ENCODE results near the gene DSCAML1. TPM values are rescaled to one million over a fixed set of nuclear protein-coding genes. Genes with fewer than 3 reads are reported as not detected.

The DSCAML1 gene
- total and polyA plus RNA-seq, 2 donors, result 1.4 to 2.0 TPM

DNA sequence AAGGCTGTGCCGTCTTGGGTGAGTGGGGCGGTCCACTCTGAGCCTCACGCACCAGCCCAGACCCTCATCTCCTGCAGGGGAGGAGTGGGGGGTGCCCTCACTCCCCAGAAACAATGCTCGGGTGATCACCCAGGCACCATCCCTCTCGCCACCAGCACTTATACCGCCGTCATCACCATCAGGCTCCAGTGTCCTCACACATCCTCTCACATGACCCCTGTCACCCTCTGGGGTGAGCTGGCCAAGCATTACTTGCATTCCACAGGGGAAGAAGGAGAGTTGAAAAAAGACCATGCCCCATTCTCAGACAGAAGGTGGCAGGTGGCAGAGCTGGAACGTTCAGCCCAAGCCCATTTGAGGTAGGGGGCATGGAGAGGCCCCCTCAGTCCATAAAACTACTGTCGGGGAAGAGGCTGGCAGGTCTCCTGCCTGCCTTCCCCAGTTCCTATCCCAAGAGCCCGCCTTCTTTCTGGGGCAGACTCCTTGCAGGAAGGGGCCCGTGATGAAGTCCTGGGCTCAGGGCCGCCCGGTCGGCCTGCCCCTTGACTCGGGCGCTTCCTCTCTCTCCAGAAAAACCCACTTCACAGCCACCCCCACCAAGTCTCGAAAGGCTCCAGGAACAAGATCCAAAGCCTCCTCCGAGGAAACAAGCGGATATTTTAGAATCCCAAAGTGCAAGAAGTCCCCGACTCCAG lies 153.3 kb downstream of the DSCAML1 start:
- Histone ChIP-seq H3K4me3 (ENCODE audit: low read depth, low read length) (no peak overlapping the region), H3K27ac (ENCODE audit: low read depth) (no peak overlapping the region), H3K36me3 (ENCODE audit: insufficient read depth) (no peaks in the 10 kb centered on the region), H3K4me1 (ENCODE audit: insufficient read depth) (no peaks in the 10 kb centered on the region)
- DNase-seq (ENCODE audit: extremely low spot score), result no peak
- 73% methylated on average over 20 of the region's 20 CpGs for WGBS

DNA sequence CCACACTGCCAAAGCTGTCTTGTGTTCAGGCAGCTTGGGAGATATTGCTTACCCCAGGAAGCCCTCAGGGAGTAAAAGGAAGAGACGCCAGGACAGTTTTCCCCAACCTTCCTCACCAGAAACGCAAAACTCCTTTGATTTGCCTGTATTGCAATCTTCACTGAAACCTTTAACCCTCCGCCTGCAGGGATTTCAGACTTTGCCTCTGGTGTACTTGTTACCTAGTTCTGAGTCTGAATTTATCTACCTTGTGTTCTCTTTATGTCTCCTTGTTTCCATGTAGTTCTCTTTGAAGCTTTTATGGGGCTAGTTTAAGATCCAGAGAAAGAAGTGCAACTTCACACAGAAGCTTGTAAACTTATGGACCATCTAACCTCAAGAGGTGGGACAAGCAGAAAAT lies 154.2 kb downstream of the DSCAML1 start:
- no peak for DNase-seq (ENCODE audit: extremely low spot score)
- Histone ChIP-seq H3K27ac (ENCODE audit: low read depth) (no peak overlapping the region), H3K4me1 (ENCODE audit: insufficient read depth) (no peaks in the 10 kb centered on the region), H3K4me3 (ENCODE audit: low read depth, low read length) (no peak overlapping the region), H3K36me3 (ENCODE audit: insufficient read depth) (no peaks in the 10 kb centered on the region)
- WGBS, result 77% methylated on average over 3 of the region's 3 CpGs

DNA sequence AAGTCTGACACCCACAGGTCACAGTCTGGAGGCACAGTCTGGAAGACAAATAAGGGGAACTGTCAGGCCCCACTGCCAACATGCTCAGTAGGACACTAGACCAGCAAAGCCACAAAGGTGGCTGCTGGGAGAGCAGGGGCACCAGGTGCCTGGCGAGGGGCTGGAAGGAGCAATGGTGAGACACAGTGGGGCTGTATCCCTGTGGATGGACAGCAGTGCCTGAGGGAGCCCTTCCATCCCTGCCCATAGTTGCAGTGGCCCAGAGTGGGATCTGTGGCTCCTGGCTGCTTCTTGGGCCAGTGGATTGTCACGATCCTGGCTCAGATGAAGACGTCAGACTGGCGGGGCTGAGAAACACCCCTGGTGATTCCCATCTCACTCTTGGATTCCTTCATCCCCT lies 154.6 kb downstream of the DSCAML1 start:
- Histone ChIP-seq H3K36me3 (ENCODE audit: insufficient read depth) (no peaks in the 10 kb centered on the region), H3K27ac (ENCODE audit: low read depth) (no peak overlapping the region), H3K4me3 (ENCODE audit: low read depth, low read length) (no peak overlapping the region), H3K4me1 (ENCODE audit: insufficient read depth) (no peaks in the 10 kb centered on the region)
- no peak for DNase-seq (ENCODE audit: extremely low spot score)
- 87% methylated on average over 4 of the region's 4 CpGs for WGBS

DNA sequence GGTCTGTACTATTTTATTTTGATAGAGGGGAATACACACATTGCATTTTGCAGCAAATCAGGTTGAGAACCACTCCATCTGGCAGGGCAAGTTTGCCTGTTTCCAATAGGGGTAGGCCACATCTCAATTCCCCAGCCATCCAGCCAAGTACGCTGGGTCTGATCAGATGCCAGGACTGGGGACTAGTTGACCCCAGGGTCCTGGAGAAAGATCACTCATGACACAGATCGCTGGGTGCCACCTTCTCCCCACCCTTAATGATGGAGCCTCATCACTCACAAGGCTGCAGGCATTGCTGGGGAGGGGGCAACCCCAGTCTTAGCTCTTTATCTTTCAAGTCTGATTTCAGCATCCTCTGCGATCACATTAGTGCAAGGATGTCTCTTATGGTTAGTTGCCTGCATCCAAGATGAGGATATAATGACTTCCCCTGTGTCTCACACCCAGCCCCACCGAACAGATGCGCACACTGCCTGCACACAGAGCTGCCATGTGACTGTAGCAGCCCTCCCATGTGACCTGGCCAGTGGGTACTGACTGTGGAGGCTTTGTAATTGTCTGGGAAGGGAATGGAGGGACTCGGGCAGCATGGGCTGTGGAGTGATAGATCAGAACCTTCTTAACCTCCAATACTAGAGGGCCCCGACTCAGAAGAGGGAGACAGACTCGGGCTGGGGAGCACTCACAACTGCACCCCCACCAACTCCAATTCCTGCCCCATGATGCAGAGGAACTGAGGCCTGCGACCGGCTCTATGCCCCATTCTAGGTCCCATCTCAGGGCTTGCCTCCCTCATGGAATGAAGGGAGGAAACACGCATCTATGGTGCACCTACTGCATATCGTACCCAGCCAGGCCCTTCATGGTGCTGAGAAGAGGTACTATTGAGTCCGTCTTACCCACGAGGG lies 155.8 kb downstream of the DSCAML1 start:
- no peaks in the 10 kb centered on the region for H3K36me3 ChIP-seq (ENCODE audit: insufficient read depth)
- no peaks in the 10 kb centered on the region for H3K4me1 ChIP-seq (ENCODE audit: insufficient read depth)
- 91% methylated on average over 14 of the region's 14 CpGs for WGBS
- H3K27ac ChIP-seq (ENCODE audit: low read depth), result no peak overlapping the region
- DNase-seq (ENCODE audit: extremely low spot score), result no peak
- H3K4me3 ChIP-seq (ENCODE audit: low read depth, low read length), result no peak overlapping the region

DNA sequence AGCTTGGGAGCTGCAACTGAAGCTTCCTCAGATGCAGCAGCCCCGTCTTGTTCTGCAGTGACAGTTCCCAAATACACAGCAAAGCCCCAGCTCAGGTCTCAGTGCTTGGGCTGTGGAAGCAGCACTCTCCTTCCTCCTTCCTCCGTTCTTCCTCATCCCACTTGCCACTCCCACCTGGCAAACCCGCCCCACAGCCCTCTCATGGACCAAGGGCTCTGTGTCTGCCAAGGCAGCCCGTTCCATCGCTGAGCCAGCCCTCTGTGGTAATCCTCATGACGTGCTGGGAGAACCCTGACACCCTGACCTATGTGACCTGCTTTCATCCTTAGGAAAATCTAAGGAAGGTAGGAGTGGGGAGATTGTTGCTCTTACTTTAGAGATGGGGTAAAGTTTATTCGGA lies 157.0 kb downstream of the DSCAML1 start:
- no peak overlapping the region for H3K27ac ChIP-seq (ENCODE audit: low read depth)
- H3K36me3 ChIP-seq (ENCODE audit: insufficient read depth), result no peaks in the 10 kb centered on the region
- no peak overlapping the region for H3K4me3 ChIP-seq (ENCODE audit: low read depth, low read length)
- no peaks in the 10 kb centered on the region for H3K4me1 ChIP-seq (ENCODE audit: insufficient read depth)
- DNase-seq (ENCODE audit: extremely low spot score), result no peak
- whole genome bisulfite sequencing, result 74% methylated on average over 7 of the region's 7 CpGs

DNA sequence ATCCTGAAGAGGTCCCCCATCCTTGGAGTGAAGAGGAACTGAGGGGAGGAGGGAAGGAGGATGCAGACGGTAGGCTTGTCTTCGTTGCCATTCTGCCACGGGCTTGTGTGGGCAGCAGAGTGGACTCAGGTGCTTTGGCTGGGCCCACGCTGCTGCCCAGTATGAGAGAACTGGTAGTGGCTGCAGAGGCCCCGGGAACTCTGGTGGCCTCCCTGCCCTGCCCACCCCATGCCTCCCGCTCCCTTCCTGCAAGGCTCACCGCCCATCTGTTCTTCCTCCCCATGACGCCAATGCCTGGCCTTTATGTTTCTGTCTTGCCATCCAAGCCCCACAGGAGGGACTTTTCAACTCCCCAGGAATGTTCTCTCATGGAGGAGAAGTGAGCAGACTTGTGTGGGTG lies 157.4 kb downstream of the DSCAML1 start:
- no peak overlapping the region for H3K4me3 ChIP-seq (ENCODE audit: low read depth, low read length)
- 89% methylated on average over 8 of the region's 8 CpGs for WGBS
- no peaks in the 10 kb centered on the region for H3K36me3 ChIP-seq (ENCODE audit: insufficient read depth)
- DNase-seq (ENCODE audit: extremely low spot score), result no peak
- H3K27ac ChIP-seq (ENCODE audit: low read depth), result no peak overlapping the region
- H3K4me1 ChIP-seq (ENCODE audit: insufficient read depth), result no peaks in the 10 kb centered on the region

DNA sequence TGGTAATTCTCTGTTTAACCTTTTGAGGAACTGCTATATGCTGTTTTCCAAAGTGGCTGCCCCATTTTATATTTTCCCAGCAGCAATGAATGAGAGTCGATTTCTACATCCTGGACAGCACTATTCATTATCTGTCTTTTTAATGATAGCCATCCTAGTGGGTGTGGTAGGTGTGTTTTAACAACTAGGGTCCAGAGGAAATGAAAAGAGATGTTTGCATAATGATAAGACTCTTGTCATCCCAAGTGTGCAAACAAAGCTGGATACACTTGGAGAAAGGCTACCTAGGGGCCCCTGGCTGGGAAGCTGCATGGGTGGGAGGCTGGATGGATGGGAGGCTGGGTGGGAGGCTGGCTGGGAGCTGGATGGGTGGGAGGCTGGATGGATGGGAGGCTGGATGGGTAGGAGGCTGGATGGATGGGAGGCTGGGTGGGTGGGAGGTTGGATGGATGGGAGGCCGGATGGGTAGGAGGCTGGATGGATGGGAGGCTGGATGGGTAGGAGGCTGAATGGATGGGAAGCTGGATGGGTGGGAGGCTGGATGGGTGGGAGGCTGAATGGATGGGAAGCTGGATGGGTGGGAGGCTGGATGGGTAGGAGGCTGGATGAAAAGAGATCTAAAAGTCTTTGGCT lies 158.0 kb downstream of the DSCAML1 start:
- no peak overlapping the region for H3K27ac ChIP-seq (ENCODE audit: low read depth)
- no peaks in the 10 kb centered on the region for H3K4me1 ChIP-seq (ENCODE audit: insufficient read depth)
- no peaks in the 10 kb centered on the region for H3K36me3 ChIP-seq (ENCODE audit: insufficient read depth)
- WGBS, result 88% methylated on average over 2 of the region's 2 CpGs
- no peak overlapping the region for H3K4me3 ChIP-seq (ENCODE audit: low read depth, low read length)
- DNase-seq (ENCODE audit: extremely low spot score), result no peak

DNA sequence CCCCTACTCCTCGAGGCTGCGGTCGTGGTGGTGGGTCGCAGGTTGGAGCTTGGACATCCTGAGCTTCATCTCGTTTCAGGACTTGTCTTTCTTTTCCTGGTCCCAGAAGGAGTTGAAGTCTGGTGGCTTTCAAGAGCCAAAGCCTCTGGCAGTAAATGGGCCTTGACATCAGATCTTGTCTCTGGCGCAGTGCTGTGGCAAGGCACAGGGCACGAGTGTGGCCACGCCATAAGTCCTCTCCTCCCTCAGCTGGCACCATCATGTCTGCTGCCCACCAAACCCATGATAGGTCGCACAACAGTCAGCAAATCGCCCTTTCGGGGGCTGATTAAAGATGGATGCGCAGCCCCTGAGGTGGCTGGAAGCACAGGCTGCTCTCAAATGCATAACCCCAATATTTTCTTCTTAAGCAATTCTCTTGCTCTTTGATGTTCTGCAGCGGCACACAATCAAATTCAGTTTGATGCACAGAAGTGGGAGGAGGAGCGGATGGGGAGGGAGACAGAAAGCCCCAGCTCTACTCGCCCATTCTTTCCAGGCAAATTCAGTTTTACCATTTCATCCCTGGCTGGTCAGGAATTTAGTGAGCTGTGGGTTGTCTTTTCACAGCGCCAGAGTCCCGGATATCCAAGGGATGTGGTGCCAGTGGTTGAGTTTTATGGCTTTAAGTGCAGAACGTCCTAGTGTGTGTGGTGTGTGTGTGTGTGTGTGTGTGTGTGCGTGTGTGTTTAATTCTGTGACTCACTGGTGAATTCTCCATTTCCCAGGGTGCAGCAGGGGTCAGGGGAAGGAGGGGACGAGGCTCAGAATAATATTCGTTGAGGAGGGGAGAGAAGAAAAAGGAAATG lies 162.0 kb downstream of the DSCAML1 start:
- H3K4me3 ChIP-seq (ENCODE audit: low read depth, low read length), result no peak overlapping the region
- no peak for DNase-seq (ENCODE audit: extremely low spot score)
- H3K36me3 ChIP-seq (ENCODE audit: insufficient read depth), result no peaks in the 10 kb centered on the region
- H3K4me1 ChIP-seq (ENCODE audit: insufficient read depth), result no peaks in the 10 kb centered on the region
- H3K27ac ChIP-seq (ENCODE audit: low read depth), result no peak overlapping the region
- 71% methylated on average over 21 of the region's 21 CpGs for WGBS

DNA sequence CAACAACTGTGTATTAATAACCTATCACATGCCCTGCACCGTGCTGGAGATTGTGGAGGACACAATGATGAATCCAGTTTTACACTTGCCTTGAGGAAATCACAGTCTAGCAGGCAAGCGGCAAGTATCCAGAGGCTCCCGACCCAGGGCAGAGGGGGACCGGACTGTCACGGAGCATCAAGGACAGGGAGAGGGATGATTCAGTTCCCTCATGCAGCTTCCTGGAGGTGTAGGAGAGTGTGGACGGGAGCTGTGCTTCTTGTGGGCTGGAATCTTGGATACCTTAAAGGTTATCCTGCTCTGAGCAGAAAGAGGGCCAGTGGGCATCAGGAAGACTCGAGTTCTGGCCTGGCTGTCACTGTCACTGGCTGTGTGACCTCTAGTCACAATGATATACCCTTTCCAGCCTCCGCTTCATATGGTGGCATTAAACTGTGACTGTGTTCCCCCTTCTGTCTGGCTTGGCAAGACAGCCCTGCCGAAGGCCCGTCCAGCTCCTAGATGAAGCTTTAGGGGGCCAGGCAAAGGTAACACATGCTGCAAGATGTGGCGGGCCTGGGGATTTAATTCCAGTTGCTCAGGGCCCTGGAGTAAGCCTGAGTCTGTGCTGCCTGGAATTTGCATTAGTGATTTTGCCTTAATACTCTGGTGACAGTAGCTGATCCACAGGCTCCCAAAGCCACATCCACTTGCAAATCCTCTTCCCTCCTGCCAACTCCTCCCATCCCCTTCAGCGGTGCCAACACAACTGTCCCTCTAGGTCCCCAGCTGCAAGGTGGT lies 162.8 kb downstream of the DSCAML1 start:
- 93% methylated on average over 12 of the region's 12 CpGs for WGBS
- no peak overlapping the region for H3K4me3 ChIP-seq (ENCODE audit: low read depth, low read length)
- no peak for DNase-seq (ENCODE audit: extremely low spot score)
- H3K36me3 ChIP-seq (ENCODE audit: insufficient read depth), result no peaks in the 10 kb centered on the region
- no peak overlapping the region for H3K27ac ChIP-seq (ENCODE audit: low read depth)
- no peaks in the 10 kb centered on the region for H3K4me1 ChIP-seq (ENCODE audit: insufficient read depth)

DNA sequence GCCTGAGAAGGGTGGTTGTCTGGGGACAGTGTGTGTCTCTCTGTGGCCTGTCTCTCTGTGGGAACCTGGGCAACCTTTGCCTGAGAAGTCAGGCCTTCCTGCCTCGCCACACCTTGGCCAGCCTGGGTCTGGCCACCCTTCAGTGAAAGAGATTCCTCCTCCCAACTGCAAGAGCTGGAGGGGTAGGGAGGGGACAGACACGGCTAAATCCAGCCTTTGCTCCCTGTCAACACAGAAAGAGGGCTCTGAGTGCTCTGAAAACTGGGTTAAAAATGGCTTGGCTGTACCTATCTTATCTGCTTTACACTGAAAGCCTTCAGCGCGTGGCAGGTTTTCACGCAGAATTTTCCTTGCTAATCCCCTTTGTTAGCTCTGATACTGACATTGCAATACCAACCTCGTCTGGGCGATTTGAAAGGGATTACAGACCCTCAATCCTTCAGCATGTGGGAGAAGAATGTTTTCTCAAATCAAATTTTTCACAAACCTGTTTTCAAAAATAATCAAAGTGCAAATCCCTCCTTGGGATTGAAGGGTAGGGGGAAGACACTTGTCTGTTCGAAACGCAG lies 163.7 kb downstream of the DSCAML1 start:
- Histone ChIP-seq H3K36me3 (ENCODE audit: insufficient read depth) (no peaks in the 10 kb centered on the region), H3K4me1 (ENCODE audit: insufficient read depth) (no peaks in the 10 kb centered on the region), H3K4me3 (ENCODE audit: low read depth, low read length) (no peak overlapping the region), H3K27ac (ENCODE audit: low read depth) (no peak overlapping the region)
- DNase-seq (ENCODE audit: extremely low spot score), result no peak
- 87% methylated on average over 9 of the region's 9 CpGs for WGBS

DNA sequence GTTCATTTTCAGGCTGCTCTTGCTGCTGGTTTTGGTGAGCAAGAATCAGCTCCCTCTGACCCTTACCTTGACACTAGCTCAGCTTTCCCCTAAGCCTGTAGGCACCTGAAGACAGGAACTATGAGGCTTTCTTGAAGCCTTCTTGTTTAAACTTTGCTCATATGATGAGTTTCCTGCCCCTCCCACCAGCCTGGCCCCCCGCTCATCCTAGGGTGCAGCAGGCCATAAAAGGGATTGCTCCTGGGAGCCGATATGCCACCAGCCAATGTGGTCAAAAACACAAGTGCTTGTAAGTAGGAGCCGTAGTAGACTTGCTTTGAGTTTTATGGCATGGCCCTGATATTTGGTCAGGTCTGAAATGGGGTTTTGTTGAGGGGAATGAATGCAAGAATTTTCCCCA lies 164.7 kb downstream of the DSCAML1 start:
- 85% methylated on average over 3 of the region's 3 CpGs for WGBS
- Histone ChIP-seq H3K4me3 (ENCODE audit: low read depth, low read length) (no peak overlapping the region), H3K4me1 (ENCODE audit: insufficient read depth) (no peaks in the 10 kb centered on the region), H3K27ac (ENCODE audit: low read depth) (no peak overlapping the region), H3K36me3 (ENCODE audit: insufficient read depth) (no peaks in the 10 kb centered on the region)
- no peak for DNase-seq (ENCODE audit: extremely low spot score)

DNA sequence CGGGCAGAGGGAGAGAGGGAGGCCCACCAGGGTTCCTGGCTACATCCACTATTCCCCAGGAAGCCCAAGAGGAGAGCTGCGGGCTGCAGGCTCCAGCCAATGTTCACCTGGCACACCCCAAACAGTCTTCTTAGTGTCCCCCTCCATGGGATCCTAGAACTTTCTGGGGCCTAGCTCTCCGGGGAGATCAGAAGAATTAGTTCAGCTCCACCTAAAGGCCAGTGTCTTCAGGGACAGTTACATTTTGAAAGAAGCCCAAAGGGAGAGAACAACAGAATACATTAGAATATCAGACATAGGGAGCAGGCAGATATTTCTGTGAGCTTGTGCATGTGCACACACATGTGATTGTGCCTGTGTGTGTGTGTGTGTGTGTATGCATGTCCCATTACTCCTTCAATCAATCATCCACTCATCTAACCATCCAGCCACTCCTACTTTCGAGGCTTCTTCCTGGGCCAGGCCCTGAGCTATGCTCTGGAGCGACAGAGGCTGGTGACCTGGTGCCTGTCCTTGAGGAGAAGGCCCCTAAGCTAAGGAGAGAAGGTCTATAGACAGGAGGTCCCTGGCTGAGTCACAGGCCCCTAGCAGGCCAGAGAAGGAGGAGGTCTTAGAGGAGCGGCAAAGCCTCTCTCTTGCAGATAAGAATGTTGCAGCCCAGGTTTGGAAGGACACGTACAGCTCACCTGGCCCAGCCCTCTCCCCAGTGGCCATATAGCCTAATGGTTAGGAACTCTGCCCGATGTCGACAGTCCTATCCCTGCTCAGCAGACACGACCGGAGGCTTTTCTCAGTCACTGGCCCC lies 165.5 kb downstream of the DSCAML1 start:
- Histone ChIP-seq H3K4me3 (ENCODE audit: low read depth, low read length) (no peak overlapping the region), H3K36me3 (ENCODE audit: insufficient read depth) (no peaks in the 10 kb centered on the region), H3K4me1 (ENCODE audit: insufficient read depth) (no peaks in the 10 kb centered on the region), H3K27ac (ENCODE audit: low read depth) (no peak overlapping the region)
- WGBS, result 90% methylated on average over 11 of the region's 11 CpGs
- no peak for DNase-seq (ENCODE audit: extremely low spot score)

Data from urinary bladder (tissue), 4 donors.